T-helper 2 cell treated with Interferon-gamma antibody and Interleukin-4, amounts not matched to agents 100 ng/mL and 5 ng/mL, for 36 hours (primary cell): Measurements from ENCODE around the gene SMAGP. TPM values are rescaled to one million over a fixed set of nuclear protein-coding genes. Genes with fewer than 3 reads are reported as not detected.
"Not testable (repeated sequence)": the region's sequence is repeated elsewhere in the genome, so short reads cannot be mapped to it uniquely, and the experiment has no call there.

ENCODE experiments used
- intact Hi-C: fragments of 100-400 bp; cut with micrococcal nuclease; formaldehyde crosslinking; loops from one replicate; pipeline ENCODE4 v1.15.1; 2023
- total RNA-seq: library from RNA; stranded (reverse); gene quantifications from 2 replicates; pipeline ENCODE4 v1.2.3, GENCODE V29; 2022

Gene SMAGP
- total RNA-seq = 1.5 and 2.0 TPM in 2 replicates

DNA sequence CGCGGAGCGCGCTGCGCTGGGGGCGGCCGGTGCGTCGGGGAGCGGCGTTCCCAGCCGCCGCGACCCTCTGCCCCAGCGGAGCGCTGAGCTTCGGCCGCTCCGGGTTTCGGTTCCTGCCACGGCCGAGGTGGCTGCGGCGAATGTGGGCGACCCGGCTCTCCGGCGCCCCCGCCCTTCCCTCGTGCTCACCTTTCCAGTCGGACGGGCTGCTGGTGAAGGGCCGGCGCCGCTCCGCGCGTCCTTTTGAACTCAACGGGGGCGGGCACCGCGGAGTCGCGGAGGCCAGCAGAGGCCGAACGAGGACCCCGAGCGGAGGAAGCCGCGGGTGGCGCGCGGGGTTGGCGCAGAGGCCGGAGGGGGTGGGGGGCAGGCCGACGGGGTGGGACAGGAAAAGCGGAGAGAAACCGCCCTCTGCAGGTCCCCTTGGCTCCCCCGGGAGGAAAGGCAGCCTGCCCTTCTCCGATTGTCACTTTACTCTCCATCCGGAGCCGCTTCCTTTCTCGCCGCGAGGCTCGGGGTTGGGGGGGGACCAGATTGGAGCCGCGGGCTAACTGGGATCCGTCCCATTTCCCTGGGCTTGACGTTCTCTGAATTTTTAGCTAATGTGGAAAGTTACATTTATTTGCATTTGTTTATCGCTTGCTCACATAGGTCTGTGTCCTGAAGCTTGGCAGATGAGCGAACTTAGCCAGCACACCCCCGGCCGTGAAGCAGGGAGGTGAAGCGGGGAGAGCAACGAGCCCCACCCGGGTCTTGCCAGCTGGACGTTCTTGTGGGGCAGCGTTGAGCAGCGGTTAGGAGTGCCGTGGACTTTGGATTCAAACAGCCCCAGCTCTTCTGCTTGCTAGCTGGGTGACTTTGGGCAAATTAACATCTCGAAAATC, at the start of gene SMAGP:
Gene SMAGP, minus strand, starts transcription at position 349 of the 884 bp plus-strand sequence. CDS start 1,137 bp downstream, outside the sequence.
- intact Hi-C loops = no loop called here

DNA sequence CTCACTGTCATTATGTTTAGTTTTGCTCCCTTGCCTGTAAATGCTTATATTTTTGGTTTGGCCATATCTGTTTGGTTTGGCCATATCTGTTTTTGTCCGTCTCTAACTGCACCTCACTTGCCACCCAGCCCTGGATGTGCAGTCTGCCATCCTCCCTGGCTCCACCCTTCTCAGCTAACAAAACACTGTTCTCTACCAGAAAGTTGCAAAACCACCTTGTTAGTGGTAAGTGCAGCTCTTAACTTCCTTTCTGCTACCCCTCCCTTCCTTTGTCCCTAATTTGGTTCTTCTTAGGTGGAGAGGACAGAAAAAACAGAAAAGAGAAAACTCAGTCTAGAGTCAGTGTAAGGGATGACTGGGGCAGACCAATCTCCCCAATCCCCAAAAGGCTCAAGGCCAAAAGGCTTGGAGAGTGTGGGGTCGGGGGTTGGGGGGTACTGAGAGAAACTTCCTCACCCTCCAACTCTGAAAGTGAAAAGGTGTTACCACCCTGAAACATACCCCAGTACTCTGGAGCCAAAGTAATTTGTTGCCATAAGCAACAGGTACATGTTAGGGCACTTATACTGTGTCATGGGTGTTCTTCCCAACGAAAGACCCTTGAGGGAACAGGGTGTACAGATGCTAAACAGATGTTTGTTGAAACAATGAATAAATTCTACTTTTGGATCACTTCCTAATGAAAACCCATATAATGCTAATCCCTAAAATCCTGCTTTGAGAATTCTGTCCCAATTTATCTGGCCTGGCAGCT, 48.8 kb upstream of the SMAGP start:
- intact Hi-C loops = loop anchor here (1.0 kb wide), 1 partner anchor 8 kb away; no protein-coding TSS in a partner anchor

DNA sequence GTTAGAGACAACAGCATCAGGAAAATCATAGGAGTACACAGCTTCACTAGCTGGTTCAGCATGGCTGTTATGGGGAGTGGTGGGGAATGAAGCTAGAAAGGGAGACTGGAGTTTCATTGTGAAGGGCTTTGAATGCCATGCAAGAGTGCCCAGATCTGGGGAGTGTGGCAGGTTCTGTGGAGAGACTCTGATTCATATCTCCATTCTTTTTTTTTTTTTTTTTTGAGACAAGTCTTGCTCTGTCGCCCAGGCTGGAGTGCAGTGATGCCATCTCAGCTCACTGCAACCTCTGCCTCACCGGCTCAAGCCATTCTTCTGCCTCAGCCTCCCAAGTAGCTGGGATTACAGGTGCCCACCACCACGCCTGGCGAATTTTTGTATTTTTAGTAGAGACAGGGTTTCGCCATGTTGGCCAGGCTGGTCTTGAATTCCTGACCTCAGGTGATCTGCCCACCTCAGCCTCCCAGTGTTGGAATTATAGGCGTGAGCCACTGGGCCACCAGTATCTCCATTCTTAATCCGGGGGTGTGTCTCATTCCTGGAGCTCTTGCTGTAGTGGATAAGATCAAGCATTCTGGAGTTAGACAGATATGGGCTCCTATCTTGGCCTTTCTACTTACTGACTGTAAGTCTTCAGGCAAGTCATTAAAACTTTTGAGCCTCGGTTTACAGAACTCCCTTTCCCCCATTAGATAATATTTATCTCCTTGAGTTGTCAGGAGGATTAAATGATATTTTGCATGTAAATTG, 48.0 kb upstream of the SMAGP start:
- intact Hi-C loops = not testable (repeated sequence)

GRCh38 chr12:51311389-51311788, 41.2 kb upstream of the SMAGP start:
- intact Hi-C loops = no loop called here

DNA sequence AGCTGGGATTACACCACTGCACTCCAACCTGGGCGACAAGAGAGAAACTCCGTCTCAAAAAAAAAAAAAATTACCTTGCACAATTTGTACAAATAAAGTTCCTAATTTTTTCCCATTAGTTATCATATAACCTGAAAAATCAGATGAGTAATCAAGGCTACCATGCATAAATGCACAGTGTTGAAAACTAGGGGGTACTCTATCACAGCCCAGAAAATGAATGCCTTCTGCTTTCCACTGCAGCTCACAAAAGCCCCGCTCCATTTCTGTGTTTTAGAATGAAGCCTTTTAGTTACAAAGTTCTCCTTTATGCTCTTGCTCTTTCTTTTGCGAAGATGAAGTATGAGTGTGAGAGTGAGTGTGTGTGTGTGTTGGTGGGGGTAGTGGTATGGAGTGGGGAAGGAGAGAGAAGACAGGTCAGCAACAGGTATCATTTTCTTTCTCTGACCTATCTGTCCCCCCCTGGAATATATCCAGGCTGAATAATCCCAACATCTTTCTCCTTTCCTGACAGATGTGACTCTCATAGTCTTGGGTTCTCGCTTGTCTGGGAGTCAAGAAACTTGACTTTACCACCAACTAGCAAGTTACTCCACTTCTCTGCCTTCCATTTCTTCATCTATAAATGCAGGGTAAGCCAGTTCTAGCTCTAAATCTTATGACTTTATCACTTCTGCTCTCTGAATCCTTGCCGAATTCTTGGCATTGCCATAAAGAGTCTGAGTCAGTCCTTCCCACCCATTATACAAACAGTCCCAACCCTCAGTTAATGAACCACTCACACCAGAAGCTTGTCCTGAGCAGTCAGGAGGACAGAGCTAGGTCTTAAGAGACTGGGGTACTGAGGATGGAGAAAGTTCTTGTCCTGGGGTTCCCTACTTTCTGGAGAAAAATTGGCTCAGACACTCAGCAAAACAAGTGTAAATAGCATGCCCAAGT, 37.7 kb upstream of the SMAGP start:
- intact Hi-C loops = no loop called here

GRCh38 chr12:51306507-51306906, 36.3 kb upstream of the SMAGP start:
- intact Hi-C loops = no loop called here

DNA sequence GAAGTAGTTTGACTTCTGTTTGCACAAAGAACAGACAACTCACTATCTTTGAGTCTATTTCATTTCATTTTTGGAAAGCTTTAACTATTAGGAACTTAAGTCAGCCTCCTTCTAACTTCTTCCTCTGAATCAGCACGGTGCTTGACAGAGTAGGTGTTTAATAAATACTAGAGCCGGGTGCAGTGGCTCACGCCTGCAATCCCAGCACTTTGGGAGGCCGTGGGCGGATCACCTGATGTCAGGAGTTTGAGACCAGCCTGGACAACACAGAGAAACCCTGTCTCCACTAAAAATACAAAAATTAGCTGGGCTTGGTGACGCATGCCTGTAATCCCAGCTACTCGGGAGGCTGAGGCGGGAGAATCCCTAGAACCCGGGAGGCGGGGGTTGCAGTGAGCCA, 30.6 kb upstream of the SMAGP start:
- intact Hi-C loops = not testable (repeated sequence)

GRCh38 chr12:51295651-51296050, 25.4 kb upstream of the SMAGP start:
- intact Hi-C loops = no loop called here

GRCh38 chr12:51294097-51294496, 23.9 kb upstream of the SMAGP start:
- intact Hi-C loops = not testable (repeated sequence)

DNA sequence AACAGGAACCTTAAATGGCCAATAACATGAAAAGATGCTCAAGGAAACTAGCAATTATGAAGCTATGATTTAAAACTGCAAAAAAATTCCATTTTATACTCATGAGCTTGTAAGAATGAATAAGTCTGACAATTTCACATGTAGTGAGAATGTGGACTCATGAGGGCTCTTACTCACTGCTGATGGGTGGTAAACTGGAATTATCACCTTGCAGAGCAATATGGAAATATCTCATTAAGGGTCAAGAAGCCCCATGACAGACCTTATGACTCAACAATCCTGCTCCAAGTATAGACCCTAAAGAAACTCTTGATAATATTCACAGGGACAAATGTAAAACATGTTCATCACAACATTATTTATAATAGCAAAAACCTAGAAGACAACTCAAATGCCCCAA, 23.5 kb upstream of the SMAGP start:
- intact Hi-C loops = no loop called here

DNA sequence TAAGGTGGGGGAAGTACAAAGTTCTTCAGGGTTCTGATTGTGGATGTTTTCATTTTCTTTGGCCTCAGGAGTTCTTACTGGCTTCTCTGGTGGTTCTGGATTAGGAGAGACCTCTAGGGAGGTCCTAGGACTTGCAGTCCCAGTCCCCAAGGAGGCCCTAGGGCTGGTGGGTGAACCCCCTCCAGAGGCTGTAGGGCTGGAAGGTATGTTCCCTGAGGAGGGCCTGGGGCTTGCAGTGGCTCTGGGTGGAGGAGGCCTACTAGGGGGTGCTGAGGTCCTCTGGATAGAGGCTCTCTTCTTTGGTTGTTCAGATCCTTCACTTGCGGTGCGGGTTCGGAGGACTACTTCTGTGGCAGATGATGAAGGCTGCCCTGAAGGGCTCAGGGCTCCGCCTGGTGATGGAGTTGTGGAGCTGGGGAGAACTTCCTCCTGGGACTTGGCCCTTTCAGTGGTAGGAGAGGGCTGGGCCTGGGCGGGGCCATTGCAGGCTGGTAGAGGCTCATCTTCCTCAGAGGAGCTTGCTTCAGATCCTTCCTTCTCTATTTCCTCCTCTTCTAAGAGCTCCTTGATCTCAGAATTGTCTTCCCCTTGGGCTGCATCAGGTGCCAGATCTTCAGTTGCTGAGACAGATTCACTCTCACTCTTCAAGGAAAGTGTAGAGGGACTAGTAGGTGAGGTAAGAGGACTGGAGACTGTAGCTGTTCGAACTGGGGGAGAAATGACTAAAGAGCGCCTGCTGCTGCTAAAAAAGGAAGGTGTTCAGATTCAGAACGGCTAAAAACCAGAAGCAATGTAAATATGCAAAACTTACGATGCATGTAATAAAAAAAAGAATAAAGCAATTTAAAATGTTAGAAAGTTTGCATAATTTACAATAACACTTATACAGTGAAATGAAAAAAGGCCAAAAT, 21.6 kb upstream of the SMAGP start:
- intact Hi-C loops = not testable (repeated sequence)

GRCh38 chr12:51285843-51286242, 15.6 kb upstream of the SMAGP start:
- intact Hi-C loops = no loop called here

GRCh38 chr12:51281202-51281924, 11.1 kb upstream of the SMAGP start:
- intact Hi-C loops = no loop called here

DNA sequence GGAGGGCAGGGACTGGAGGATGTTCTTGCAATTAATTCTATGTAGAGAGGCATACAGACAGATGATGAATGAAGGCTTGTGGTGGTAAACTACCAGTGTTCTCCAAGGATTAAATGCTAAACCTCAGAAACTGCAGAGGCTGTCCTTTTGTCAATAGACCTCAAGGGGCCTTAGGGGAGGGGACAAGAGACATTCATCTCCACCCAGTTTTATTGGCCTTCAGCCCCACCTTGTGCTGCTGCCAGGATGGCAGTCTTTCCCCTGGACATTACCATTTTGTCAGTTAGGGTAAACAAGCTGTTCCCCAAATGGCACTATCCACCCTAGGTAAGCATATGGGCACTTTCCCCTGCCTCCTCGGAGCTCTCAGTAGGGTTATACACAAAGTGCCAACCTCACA, 4.9 kb upstream of the SMAGP start:
- intact Hi-C loops = no loop called here

GRCh38 chr12:51272810-51273209, 2.6 kb upstream of the SMAGP start:
- intact Hi-C loops = not testable (repeated sequence)

GRCh38 chr12:51270951-51271518, 820 bp upstream of the SMAGP start:
- intact Hi-C loops = no loop called here

DNA sequence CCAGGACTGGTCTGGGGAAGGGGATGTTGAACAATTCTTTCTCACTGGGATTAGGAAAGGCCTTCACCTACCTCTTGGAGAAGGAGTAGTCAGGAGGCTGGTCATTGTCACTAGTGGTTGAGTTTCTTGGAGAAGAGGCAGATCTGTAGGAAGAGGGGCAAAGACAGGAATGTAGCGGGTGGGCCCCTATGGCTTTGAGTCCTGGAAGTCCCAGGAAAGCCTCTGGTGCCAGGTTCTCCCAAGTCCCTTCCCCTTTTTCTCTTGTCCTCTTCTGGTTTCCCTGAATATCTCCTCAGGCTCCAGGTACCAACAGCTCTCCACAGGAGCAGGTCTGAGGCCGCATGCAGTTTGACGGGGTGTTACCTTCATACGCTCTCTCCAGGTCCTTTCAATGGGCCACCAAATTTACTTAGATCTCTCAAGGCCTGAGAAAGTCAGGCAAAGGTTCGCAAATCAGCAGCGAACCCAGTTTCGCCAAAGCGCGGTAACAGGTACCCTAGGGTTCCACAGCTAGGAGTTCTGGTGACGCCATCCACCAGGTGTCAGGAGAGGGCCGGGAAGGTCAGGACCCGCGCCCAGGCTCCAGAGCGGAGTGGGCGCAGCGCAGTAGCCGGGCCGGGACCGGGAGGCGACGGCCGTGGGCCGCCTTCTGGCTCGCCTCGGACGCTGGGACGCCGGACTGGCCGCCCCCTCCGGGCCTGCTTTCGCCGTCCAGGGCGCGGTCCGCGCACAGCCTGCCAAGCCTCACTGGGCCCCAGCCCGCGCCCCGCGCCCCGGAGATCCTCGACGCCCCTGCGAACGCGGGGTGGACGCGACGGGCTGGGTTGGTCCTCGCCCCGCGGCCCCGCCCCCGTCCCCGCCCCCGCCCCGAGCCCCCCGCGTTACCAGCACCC, 795 bp downstream of the SMAGP start:
- intact Hi-C loops = loop anchor here (1.0 to 5.0 kb wide), 3 partner anchors 52 to 72 kb away; partner anchors contain the start of genes BIN2 and POU6F1
